Spinal cord (tissue), 10 donors: ENCODE data around the gene GRAMD1C. TPM values are rescaled to one million over a fixed set of nuclear protein-coding genes. Genes with fewer than 3 reads are reported as not detected.

ENCODE experiments used
- DNase-seq, 6 donors: peaks; one replicate each; pipeline versions ENCODE4 v3.0.0 to v3.0.0-alpha.2; 2013 to 2015; ENCODE audit warnings: low spot score in 6 of 6, low read depth in 4 of 6
- H3K27ac ChIP-seq: one replicate; pipeline ENCODE4 v1.5.1; 2013; ENCODE audit warnings: low read depth, low read length, control low read depth
- H3K27me3 ChIP-seq: one replicate; pipeline ENCODE4 v1.6.1; 2013; ENCODE audit warnings: low read length; ENCODE audit not compliant: control insufficient read depth, insufficient read depth
- H3K36me3 ChIP-seq: one replicate; pipeline ENCODE4 v1.6.1; 2013; ENCODE audit warnings: low read length; ENCODE audit not compliant: control insufficient read depth, insufficient read depth
- H3K4me1 ChIP-seq: one replicate; pipeline ENCODE4 v1.6.1; 2013; ENCODE audit warnings: low read length; ENCODE audit not compliant: control insufficient read depth, insufficient read depth
- H3K4me3 ChIP-seq: one replicate; pipeline ENCODE4 v1.5.1; 2013; ENCODE audit warnings: low read depth, low read length, control low read depth
- H3K9me3 ChIP-seq: one replicate; pipeline ENCODE4 v1.6.1; 2013; ENCODE audit warnings: low read length; ENCODE audit not compliant: control insufficient read depth, insufficient read depth
- WGBS: methylation state at CpG from one replicate; pipeline ENCODE4 v1.1.5; 2013; ENCODE audit warnings: missing lambda C conversion rate; ENCODE audit not compliant: insufficient coverage; 5-methylcytosine and 5-hydroxymethylcytosine counted together
- polyA plus RNA-seq, 2 donors: library from polyadenylated mRNA; unstranded; fragments of 120-200 nt; gene quantifications; one replicate each; pipeline ENCODE4 v1.2.1, GENCODE V29; 2013; ENCODE audit not compliant: insufficient read length in 2 of 2
- total RNA-seq, 2 donors: library from RNA; depleted of rRNA in 1 of 2; stranded (reverse); fragments of 120-200 nt in 1 of 2; fragments of >200 nt in 1 of 2; gene quantifications; one replicate each; pipeline versions ENCODE4 v1.2.3 to v1.2.4, GENCODE V29; 2013 to 2014
- donor health status: healthy.

Gene GRAMD1C
- total and polyA plus RNA-seq, 4 donors: 10.5 to 21.3 (median 15.4) TPM

- Histone ChIP-seq H3K9me3 (peaks cover 4% of the 10 kb centered on the region), H3K4me3 (no peak overlapping the region), H3K4me1 (no peaks in the 10 kb centered on the region), H3K36me3 (no peaks in the 10 kb centered on the region), H3K27ac (no peak overlapping the region), H3K27me3 (no peaks in the 10 kb centered on the region)
- 87% methylated on average over 4 of the region's 5 CpGs for WGBS
- DNase-seq: no peak
These were observed 89.0 kb downstream of the GRAMD1C start for GRCh38 chr3:113927556-113927955.

GRCh38 chr3:113946831-113947230, 108.2 kb downstream of the GRAMD1C start:
- Histone ChIP-seq H3K27ac (no peak overlapping the region), H3K9me3 (no peaks in the 10 kb centered on the region), H3K4me3 (peak overlapping the region; percentile 49), H3K36me3 (peaks cover 4% of the 10 kb centered on the region), H3K27me3 (peaks cover 6% of the 10 kb centered on the region), H3K4me1 (peaks cover 7% of the 10 kb centered on the region)
- 85% methylated on average over 2 of the region's 7 CpGs for whole genome bisulfite sequencing
- no peak for DNase-seq

GRCh38 chr3:113947372-113948014, 108.9 kb downstream of the GRAMD1C start, which contains the start of gene ZDHHC23:
ZDHHC23 (plus strand) TSS chr3:113948013; CDS start chr3:113948803, 790 bp downstream.
- H3K4me3 ChIP-seq: peak within 1 kb of the TSS; percentile 61
- peaks cover 6% of the 10 kb centered on the region for H3K27me3 ChIP-seq
- no peaks in the 10 kb centered on the region for H3K9me3 ChIP-seq
- peaks cover 4% of the 10 kb centered on the region for H3K36me3 ChIP-seq
- 0% methylated on average over 80 of the region's 80 CpGs for WGBS
- no peak within 1 kb of the TSS for H3K27ac ChIP-seq
- DNase-seq: peak in 3 of 6 donors; percentile 33 to 81 (median 76)
- H3K4me1 ChIP-seq: peaks cover 7% of the 10 kb centered on the region

DNA sequence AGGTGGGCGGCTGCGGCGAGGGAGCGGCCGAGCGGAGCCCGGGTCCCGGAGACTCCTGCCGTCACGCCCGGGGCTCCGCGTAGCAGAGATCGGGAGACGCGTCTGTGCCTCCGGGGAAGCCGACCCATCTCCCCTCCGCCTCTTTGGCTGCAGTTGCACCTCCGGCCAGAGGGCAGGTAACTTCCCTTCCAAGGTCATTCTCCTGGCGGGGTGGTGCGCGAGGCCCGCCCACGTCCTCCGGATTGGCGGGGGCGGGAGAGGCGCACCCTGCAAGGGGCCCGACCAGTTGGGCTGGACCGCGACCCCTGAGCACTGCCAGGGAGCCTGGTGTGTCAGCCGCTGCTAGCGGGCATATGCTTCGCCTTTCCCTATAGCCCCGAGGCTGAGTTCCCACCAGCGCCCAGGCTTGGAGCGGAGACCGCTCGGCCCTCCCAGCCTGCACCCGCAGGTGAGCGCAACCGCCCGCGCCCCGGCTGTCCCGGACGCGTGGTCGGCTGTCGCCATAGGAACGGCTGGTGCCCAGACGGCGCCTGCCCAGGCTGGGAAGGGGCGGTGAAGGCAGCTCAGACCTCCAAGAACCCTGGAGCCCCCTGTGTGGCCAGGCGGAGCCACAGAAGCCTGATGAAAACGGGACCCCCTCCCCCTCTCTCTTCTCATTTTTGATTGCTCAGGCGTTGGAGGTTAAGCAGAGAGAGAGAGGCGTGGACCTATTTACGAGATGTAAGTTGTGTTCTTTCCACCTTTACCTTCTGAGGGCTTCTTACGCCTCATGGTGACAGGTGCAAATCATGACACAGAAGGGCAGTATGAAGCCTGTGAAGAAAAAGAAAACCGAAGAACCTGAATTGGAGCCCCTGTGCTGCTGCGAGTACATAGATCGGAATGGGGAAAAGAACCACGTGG, 109.7 kb downstream of the GRAMD1C start:
- H3K4me3 ChIP-seq: peak overlapping the region; percentile 61

GRCh38 chr3:113952921-113953320, 114.3 kb downstream of the GRAMD1C start:
- peaks cover 5% of the 10 kb centered on the region for H3K27me3 ChIP-seq
- H3K9me3 ChIP-seq: no peaks in the 10 kb centered on the region
- no peak overlapping the region for H3K4me3 ChIP-seq
- DNase-seq: no peak
- H3K4me1 ChIP-seq: peaks cover 7% of the 10 kb centered on the region
- peaks cover 8% of the 10 kb centered on the region for H3K36me3 ChIP-seq
- no peak overlapping the region for H3K27ac ChIP-seq

More for the DNA sequence above, 109.7 kb downstream of the GRAMD1C start:
- peaks cover 6% of the 10 kb centered on the region for H3K27me3 ChIP-seq
- DNase-seq: peak in 2 of 6 donors; percentile 48 to 55
- peaks cover 4% of the 10 kb centered on the region for H3K36me3 ChIP-seq
- peaks cover 7% of the 10 kb centered on the region for H3K4me1 ChIP-seq
- WGBS: 1% methylated on average over 60 of the region's 65 CpGs
- H3K9me3 ChIP-seq: no peaks in the 10 kb centered on the region
- H3K27ac ChIP-seq: no peak overlapping the region

GRCh38 chr3:113953677-113954076, 115.1 kb downstream of the GRAMD1C start:
- WGBS: 90% methylated on average over 6 of the region's 7 CpGs
- DNase-seq: no peak
- peaks cover 12% of the 10 kb centered on the region for H3K36me3 ChIP-seq
- H3K27me3 ChIP-seq: peaks cover 3% of the 10 kb centered on the region
- no peak overlapping the region for H3K4me3 ChIP-seq
- H3K4me1 ChIP-seq: no peaks in the 10 kb centered on the region
- no peaks in the 10 kb centered on the region for H3K9me3 ChIP-seq
- H3K27ac ChIP-seq: no peak overlapping the region

DNA sequence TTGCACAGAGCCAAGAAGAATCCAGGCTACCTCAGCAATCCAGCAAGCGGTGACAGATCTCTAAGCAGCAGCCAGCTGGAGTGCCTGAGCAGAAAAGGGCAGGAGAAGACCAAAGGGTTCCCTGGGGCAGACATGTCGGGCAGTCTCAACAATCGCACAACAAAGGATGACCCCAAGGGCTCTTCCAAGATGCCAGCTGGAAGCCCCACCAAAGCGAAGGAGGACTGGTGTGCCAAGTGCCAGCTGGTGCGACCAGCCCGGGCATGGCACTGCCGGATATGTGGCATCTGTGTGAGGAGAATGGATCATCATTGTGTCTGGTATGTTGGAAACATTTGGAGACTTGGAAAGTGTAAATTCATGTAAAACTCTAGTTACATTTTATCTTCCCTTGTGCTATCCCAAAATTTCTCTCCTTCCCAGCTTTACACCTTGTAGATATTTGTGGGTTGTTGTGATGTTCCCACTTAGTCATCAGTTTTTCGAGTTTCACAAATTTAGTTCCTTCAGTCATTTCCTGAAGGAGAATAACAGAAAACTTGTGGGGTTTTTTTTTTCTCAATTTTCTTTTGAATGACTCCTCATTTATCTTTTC, 115.6 kb downstream of the GRAMD1C start:
- peak in 1 of 6 donors; percentile 26 for DNase-seq
- 63% methylated on average over 6 of the region's 8 CpGs for WGBS
- peaks cover 12% of the 10 kb centered on the region for H3K36me3 ChIP-seq
- no peak overlapping the region for H3K27ac ChIP-seq
- no peaks in the 10 kb centered on the region for H3K4me1 ChIP-seq
- no peaks in the 10 kb centered on the region for H3K9me3 ChIP-seq
- no peak overlapping the region for H3K4me3 ChIP-seq
- H3K27me3 ChIP-seq: peaks cover 2% of the 10 kb centered on the region

GRCh38 chr3:113963879-113964278, 125.3 kb downstream of the GRAMD1C start:
- no peak for DNase-seq
- WGBS: 100% methylated on average over 1 of the region's 3 CpGs
- Histone ChIP-seq H3K27ac (no peak overlapping the region), H3K4me3 (no peak overlapping the region), H3K9me3 (no peaks in the 10 kb centered on the region), H3K27me3 (no peaks in the 10 kb centered on the region), H3K36me3 (no peaks in the 10 kb centered on the region), H3K4me1 (no peaks in the 10 kb centered on the region)

GRCh38 chr3:113966172-113966571, 127.6 kb downstream of the GRAMD1C start:
- WGBS: 74% methylated on average over 2 of the region's 2 CpGs

More at GRCh38 chr3:113966172-113966571, 127.6 kb downstream of the GRAMD1C start:
- no peak overlapping the region for H3K27ac ChIP-seq
- no peaks in the 10 kb centered on the region for H3K4me1 ChIP-seq
- H3K9me3 ChIP-seq: peaks cover 1% of the 10 kb centered on the region
- DNase-seq: no peak
- no peaks in the 10 kb centered on the region for H3K36me3 ChIP-seq
- H3K4me3 ChIP-seq: no peak overlapping the region
- H3K27me3 ChIP-seq: no peaks in the 10 kb centered on the region
